ENCODE results near the gene KRTAP4-7. TPM values are rescaled to one million over a fixed set of nuclear protein-coding genes. Genes with fewer than 3 reads are reported as not detected.
"Not testable (repeated sequence)": the region's sequence is repeated elsewhere in the genome, so short reads cannot be mapped to it uniquely, and the experiment has no call there.

KRTAP4-7 gene
- total and polyA plus RNA-seq, 3 donors from 2014 or later = not detected

GRCh38 chr17:41116297-41116696, 32.3 kb downstream of the KRTAP4-7 start:
- no peaks in the 10 kb centered on the region for H3K36me3 ChIP-seq (ENCODE audit: low read depth, missing control alignments)
- no peaks in the 10 kb centered on the region for H3K27me3 ChIP-seq
- H3K9me3 ChIP-seq = no peaks in the 10 kb centered on the region
- intact Hi-C loops (cut with DNase I; ENCODE audit: low total_unique reads) = no loop called here
- no peak overlapping the region for H3K27ac ChIP-seq
- no peak overlapping the region for H3K4me3 ChIP-seq
- no peak for TF ChIP-seq POLR2A (IDR thresholded peaks at IDR 0.05)
- TF ChIP-seq CTCF (IDR thresholded peaks at IDR 0.05) = no peak
- no peaks in the 10 kb centered on the region for H3K4me1 ChIP-seq
- 76 to 78% methylated on average over 5 of the region's 5 CpGs for WGBS, 2 donors
- DNase-seq = no peak

- 83 to 88% methylated on average over 8 to 10 of the region's 10 CpGs for WGBS, 2 donors
- DNase-seq; intact Hi-C loops (cut with DNase I; ENCODE audit: low total_unique reads); H3K27me3 ChIP-seq; H3K4me3 ChIP-seq; H3K4me1 ChIP-seq; H3K36me3 ChIP-seq (ENCODE audit: low read depth, missing control alignments); H3K9me3 ChIP-seq; H3K27ac ChIP-seq: not testable (repeated sequence)
Observed at GRCh38 chr17:41117846-41118386, 34.0 kb downstream of the KRTAP4-7 start, which contains the start of gene KRTAP4-11. TSS of gene KRTAP4-11 (minus strand) at chr17:41118373. CDS start at chr17:41118315, 58 bp downstream.

- H3K9me3 ChIP-seq = no peaks in the 10 kb centered on the region
- 93% methylated on average over 4 of the region's 4 CpGs for WGBS, 2 donors
- intact Hi-C loops (cut with DNase I; ENCODE audit: low total_unique reads) = no loop called here
Observed at GRCh38 chr17:41118721-41119120, 34.8 kb downstream of the KRTAP4-7 start.

GRCh38 chr17:41119696-41120690, 36.0 kb downstream of the KRTAP4-7 start:
- H3K27ac ChIP-seq; H3K4me3 ChIP-seq; H3K4me1 ChIP-seq; H3K9me3 ChIP-seq; DNase-seq; H3K27me3 ChIP-seq; H3K36me3 ChIP-seq (ENCODE audit: low read depth, missing control alignments); intact Hi-C loops (cut with DNase I; ENCODE audit: low total_unique reads): not testable (repeated sequence)
- 67 to 71% methylated on average over 11 of the region's 11 CpGs for WGBS, 2 donors

More at GRCh38 chr17:41118721-41119120, 34.8 kb downstream of the KRTAP4-7 start:
- no peak for DNase-seq
- H3K4me1 ChIP-seq = no peaks in the 10 kb centered on the region
- H3K27ac ChIP-seq = no peak overlapping the region
- no peak for TF ChIP-seq POLR2A (IDR thresholded peaks at IDR 0.05)
- TF ChIP-seq CTCF (IDR thresholded peaks at IDR 0.05) = no peak
- H3K4me3 ChIP-seq = no peak overlapping the region
- H3K36me3 ChIP-seq (ENCODE audit: low read depth, missing control alignments) = no peaks in the 10 kb centered on the region
- no peaks in the 10 kb centered on the region for H3K27me3 ChIP-seq

GRCh38 chr17:41121742-41122141, 37.8 kb downstream of the KRTAP4-7 start:
- Histone ChIP-seq H3K9me3 (no peaks in the 10 kb centered on the region), H3K4me3 (no peak overlapping the region), H3K36me3 (ENCODE audit: low read depth, missing control alignments) (no peaks in the 10 kb centered on the region), H3K4me1 (no peaks in the 10 kb centered on the region), H3K27me3 (no peaks in the 10 kb centered on the region), H3K27ac (no peak overlapping the region)
- no peak for TF ChIP-seq POLR2A (IDR thresholded peaks at IDR 0.05)
- TF ChIP-seq CTCF (IDR thresholded peaks at IDR 0.05) = no peak
- intact Hi-C loops (cut with DNase I; ENCODE audit: low total_unique reads) = no loop called here
- 88 to 92% methylated on average over 2 of the region's 2 CpGs for WGBS, 2 donors
- DNase-seq = no peak

GRCh38 chr17:41123292-41123990, 39.5 kb downstream of the KRTAP4-7 start:
- WGBS, 2 donors = 84 to 88% methylated on average over 8 to 12 of the region's 12 CpGs

GRCh38 chr17:41123991-41124371, 40.0 kb downstream of the KRTAP4-7 start, which contains the start of gene KRTAP4-12:
TSS of gene KRTAP4-12 (minus strand) at chr17:41124182. CDS start at chr17:41124122, 60 bp downstream.
- H3K27ac ChIP-seq; H3K9me3 ChIP-seq; H3K27me3 ChIP-seq; intact Hi-C loops (cut with DNase I; ENCODE audit: low total_unique reads); H3K36me3 ChIP-seq (ENCODE audit: low read depth, missing control alignments); H3K4me3 ChIP-seq; H3K4me1 ChIP-seq; DNase-seq: not testable (repeated sequence)
- 75 to 97% methylated on average over 2 to 3 of the region's 3 CpGs for WGBS, 2 donors

More at GRCh38 chr17:41123292-41123990, 39.5 kb downstream of the KRTAP4-7 start:
- H3K36me3 ChIP-seq (ENCODE audit: low read depth, missing control alignments); H3K4me3 ChIP-seq; intact Hi-C loops (cut with DNase I; ENCODE audit: low total_unique reads); H3K4me1 ChIP-seq; H3K9me3 ChIP-seq; H3K27ac ChIP-seq; H3K27me3 ChIP-seq; DNase-seq: not testable (repeated sequence)

Measured in testis (tissue), 3 donors.